GM08714 (cell line): Measurements from ENCODE around the gene TCF12.

ENCODE experiments used
- H3K4me3 ChIP-seq: fragments of 200-500 bp; sonication (Bioruptor generic); 2 replicates; pipeline ENCODE4 v1.5.1; 2014; ENCODE audit warnings: mild to moderate bottlenecking, low read length, inconsistent platforms
- ZNF274 ChIP-seq: IDR thresholded peaks from 2 replicates; pipeline ENCODE4 v1.6.1; 2012; ENCODE audit warnings: mild to moderate bottlenecking, low read depth, low read length

Gene TCF12

GRCh38 chr15:57041416-57041815 is 123.0 kb downstream of the TCF12 start:
- TF ChIP-seq ZNF274 = no peak
- no peak overlapping the region for H3K4me3 ChIP-seq

- H3K4me3 ChIP-seq = no peak overlapping the region
- no peak for TF ChIP-seq ZNF274
Measured at GRCh38 chr15:57044072-57044702, 125.7 kb downstream of the TCF12 start.

GRCh38 chr15:57044970-57045369 is 126.5 kb downstream of the TCF12 start:
- TF ChIP-seq ZNF274 = no peak
- no peak overlapping the region for H3K4me3 ChIP-seq

GRCh38 chr15:57045741-57046382 is 127.4 kb downstream of the TCF12 start:
- no peak for TF ChIP-seq ZNF274
- H3K4me3 ChIP-seq = no peak overlapping the region; the same call in 1 of the 2 replicates

DNA sequence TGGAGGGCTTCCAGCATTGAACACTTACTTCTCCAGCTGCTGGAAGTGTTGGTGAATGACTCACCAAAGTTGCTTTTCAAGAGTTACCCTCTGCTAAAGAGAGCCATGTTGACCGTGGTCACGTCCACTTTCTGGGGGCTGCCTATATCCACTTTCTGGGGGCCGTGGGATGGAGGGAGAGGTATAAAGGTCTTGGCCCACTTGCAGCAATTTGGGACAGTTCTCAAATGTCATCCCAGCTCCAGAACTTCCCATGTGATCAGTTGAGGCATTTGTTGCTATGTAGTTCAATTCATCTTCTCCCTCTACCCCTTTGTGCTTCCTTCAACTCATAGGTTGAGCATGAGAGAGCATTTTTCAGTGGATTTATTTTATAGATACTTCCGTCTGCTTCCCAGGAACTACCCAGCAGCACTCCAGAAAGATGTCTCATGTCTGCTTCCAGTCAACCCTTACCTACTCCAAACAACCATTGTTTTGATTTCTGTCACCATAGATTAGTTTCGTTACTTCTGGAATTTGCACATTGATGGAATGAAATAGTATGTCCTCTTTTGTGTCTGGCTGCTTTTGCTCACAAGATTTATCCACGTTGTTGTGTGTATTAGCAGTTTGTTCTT is 130.6 kb downstream of the TCF12 start:
- H3K4me3 ChIP-seq = no peak overlapping the region
- TF ChIP-seq ZNF274 = no peak

GRCh38 chr15:57053470-57053869 is 135.0 kb downstream of the TCF12 start:
- TF ChIP-seq ZNF274 = no peak

DNA sequence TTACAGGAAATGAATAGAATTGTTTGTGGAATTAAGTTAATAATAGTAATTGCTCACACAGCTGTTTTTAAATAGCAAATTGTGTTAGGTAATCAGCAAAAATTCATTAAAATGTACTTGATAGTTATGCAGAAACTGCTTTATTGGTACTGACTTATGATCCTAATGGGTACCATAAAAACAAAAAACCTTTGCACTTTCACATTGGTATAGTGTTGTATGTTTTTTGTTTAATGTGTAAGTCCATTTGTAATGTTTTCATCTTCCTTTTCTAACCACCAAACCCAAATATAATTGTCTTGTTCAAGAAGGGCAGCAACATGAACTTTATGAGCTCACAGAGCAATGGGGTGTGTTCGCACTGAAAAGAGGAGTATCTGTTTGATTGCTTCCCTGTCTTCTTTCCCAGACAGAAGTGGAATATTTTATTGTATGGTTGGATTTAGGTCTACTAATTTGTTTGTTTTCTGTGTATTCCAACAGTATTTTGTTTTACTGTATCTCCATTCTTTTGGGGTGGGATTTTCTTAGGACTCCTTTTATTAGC is 135.8 kb downstream of the TCF12 start:
- TF ChIP-seq ZNF274 = no peak
- no peak overlapping the region for H3K4me3 ChIP-seq

More at GRCh38 chr15:57053470-57053869, 135.0 kb downstream of the TCF12 start:
- no peak overlapping the region for H3K4me3 ChIP-seq

DNA sequence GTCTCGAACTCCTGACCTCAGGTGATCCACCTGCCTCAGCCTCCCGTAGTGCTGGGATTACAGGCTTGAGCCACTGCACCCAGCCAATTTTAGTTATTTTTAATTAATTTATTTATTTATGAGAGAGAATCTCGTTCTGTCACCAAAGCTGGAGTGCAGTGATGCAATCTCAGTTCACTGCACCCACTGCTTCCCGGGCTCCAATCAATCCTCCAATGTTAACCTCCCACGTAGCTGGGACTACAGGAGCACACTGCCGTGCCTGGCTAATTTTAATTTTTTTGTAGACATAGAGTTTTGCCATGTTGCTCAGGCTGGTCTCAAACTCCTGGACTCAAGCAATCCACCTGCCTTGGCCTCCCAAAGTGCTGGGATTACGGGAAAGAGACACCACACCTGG is 137.9 kb downstream of the TCF12 start:
- no peak overlapping the region for H3K4me3 ChIP-seq
- TF ChIP-seq ZNF274 = no peak

DNA sequence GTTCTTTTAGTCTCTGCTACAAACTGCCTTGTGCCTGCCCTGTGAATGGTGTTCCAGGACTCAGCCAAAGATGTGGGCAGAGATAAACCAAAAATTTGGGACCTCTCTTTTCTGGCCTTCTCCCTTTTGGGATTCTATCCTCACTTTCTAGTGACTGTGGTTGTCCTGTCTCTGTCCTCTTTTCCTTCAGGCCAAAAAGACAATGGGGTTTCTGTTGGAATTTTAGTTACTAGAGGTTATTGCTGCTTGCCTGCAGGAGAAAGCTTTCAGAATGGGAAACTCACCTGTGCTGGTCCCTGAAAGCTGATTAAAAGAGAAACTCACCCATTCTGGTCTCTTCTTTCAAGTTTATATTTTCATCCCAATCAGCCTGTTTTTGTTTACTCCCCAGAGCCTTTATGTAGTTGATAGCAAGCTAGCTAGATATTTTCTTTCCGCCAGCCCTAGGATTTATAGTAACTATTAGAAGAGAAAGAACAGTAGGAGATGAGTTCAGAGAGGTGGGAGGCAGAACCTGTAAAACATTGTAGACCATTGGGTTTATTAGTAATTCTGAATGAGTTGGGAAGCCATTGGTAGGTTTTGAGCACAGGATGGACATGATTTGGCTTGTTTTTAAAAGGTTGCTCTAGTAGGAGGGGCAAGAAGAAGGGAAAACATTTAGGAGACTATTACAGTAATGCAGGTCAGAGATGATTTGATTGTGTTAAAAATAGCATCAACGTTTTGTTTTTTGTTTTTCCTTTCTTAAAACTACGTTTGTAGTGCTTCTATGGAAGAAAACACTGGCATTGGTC is 138.9 kb downstream of the TCF12 start:
- no peak overlapping the region for H3K4me3 ChIP-seq
- no peak for TF ChIP-seq ZNF274

DNA sequence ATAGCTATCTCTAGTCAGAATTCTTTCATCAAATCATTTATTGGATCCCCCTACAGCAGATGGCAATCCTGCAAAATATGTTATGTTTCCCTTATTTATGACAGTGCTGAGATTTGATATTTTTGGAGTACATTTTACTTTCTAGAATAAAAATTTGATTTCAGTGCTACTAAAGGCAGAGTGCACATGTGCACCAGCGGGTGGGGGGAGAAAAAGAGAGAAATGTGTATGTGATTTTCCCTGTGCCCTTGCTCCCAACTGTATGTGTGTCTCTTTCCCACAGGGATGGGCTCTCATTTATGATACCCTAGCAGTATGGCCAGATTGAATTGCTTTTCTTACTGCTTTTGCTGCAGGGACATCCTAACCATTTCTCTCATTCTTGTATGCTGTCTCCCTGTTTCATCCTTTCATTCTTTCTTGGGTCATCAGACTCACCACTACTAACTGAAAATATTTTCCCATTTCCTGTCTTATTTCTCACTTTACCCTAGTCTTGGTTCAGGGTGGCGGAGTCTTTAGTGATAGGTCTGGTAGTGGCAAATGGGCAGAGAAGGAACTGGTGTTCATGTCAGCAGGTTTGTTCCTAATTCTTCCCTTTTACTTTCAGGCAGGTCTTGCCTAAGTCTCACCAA is 140.7 kb downstream of the TCF12 start:
- H3K4me3 ChIP-seq = no peak overlapping the region
- TF ChIP-seq ZNF274 = no peak

DNA sequence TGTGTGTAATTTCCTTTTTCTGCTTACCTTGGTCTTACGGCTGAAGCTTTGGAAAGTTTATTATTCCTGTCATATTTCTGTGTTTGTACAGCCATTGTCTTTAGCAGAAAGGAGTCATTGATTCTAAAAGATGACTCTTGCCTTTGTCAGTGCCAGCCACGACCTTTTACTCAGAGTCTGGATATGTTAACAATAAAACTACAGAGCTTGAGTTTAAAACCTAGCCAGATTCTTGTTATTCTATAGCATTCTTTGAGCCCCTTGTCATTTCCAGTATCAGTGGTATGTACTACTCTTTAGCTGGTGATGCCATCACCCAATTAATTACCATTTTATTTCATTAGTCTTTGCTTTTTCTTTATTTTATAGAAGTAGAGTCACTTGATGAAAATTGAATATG is 142.4 kb downstream of the TCF12 start:
- no peak for TF ChIP-seq ZNF274
- H3K4me3 ChIP-seq = no peak overlapping the region

GRCh38 chr15:57061281-57061680 is 142.8 kb downstream of the TCF12 start:
- no peak for TF ChIP-seq ZNF274
- no peak overlapping the region for H3K4me3 ChIP-seq

- H3K4me3 ChIP-seq = no peak overlapping the region
- TF ChIP-seq ZNF274 = no peak
Measured at GRCh38 chr15:57061696-57062095, 143.3 kb downstream of the TCF12 start.

DNA sequence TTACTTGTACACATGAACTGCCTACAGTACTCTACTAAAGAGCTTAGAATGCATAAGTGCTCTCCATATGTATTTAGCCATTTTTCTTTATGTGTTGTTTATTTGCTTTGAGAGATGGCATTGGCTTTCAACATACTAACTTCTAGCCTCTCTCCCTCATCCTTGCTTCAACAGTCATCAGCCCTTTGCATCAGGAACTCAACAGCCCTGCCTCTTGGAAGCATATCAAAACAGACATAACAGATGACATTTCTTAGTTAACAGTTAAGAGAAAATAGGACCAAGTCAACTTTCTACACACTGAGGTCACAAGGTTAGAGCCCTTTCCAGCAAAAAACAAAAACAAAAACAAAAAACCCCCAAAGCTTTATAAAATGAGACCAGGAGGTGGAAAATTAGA is 145.6 kb downstream of the TCF12 start:
- no peak for TF ChIP-seq ZNF274
- H3K4me3 ChIP-seq = no peak overlapping the region
